ENCODE data around the gene MSANTD7.
"Not testable (repeated sequence)": the region's sequence is repeated elsewhere in the genome, so short reads cannot be mapped to it uniquely, and the experiment has no call there.

MSANTD7 gene

DNA sequence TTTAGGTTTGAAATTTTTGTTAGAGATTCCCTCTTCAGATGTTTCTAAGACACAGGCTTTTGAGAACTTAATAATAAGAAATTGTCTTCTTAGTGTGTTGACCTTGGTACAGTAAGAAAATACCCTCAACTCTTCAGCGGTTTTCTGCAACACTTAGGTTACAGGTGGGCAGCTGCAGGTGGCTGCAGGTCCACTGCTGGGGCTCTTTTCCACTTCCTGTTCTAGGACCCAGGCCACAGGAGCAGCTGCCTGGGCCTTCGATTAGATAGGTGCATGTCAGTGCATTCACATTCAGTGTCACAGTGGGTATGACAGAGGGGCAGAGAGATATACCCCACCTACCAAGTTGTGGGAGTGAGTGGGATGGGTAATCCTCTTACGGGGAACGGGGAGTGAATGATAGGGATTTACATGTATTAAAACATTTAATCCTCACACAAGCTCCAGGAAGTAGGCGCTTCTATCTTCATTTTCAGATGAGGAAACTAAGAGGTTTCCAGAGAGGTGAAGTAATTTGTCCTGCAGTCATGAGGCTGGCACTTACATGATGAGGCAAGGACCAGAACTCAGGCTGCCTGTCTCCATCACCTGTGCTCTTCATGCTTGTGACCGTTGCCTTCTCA is 20.3 kb downstream of the MSANTD7 start:
- Histone ChIP-seq H3K9me3 (ENCODE audit: control insufficient read depth, insufficient read depth, low read length) (no peaks in the 10 kb centered on the region), H3K4me1 (ENCODE audit: insufficient read depth, low read length) (no peaks in the 10 kb centered on the region), H3K9ac (ENCODE audit: low read depth, low read length) (no peak overlapping the region), H3K36me3 (ENCODE audit: insufficient read depth, low read length) (peaks cover 4% of the 10 kb centered on the region; the same call in 1 of the 2 replicates)

DNA sequence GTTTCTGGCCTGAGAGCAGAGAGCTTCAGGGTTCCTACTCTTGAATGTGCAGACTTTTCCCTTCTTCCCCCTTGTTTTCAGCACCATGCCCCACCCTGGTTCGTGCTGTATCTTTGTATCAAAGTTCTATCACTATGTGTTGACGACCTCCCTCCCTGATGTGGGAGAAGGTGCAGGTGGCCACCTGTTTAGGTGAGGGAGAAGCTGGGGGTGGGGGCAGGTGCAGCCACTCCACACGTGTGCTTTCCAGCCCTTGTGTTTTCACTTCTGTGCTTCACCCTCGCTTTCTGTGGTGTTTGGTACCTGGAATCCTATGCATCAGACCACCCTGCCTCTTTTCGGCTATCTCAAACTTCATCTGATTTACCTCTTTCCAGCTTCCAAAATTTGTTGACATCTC is 20.9 kb downstream of the MSANTD7 start:
- H3K9me3 ChIP-seq (ENCODE audit: control insufficient read depth, insufficient read depth, low read length): no peaks in the 10 kb centered on the region
- no peak overlapping the region for H3K9ac ChIP-seq (ENCODE audit: low read depth, low read length)
- no peaks in the 10 kb centered on the region for H3K4me1 ChIP-seq (ENCODE audit: insufficient read depth, low read length)
- H3K36me3 ChIP-seq (ENCODE audit: insufficient read depth, low read length): peaks cover 4% of the 10 kb centered on the region; the same call in 1 of the 2 replicates

DNA sequence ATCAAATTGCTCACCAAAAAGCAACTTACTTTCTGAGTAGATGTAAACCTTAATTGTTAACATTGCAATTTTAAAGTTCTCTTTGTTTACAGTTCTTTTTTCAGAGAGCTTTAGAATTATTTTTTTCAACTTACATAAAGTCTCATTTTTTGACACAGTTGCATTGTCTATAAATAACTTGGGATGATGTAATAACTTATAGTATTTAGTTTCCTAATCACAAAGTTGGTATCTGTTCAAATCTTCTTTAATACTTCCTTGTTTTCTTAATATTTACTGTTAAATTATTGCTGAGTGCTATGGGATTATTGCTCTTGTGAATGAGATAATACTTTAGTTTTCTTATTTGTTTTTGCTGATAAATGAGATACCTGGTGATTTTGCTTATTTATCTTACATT is 21.7 kb downstream of the MSANTD7 start:
- no peak overlapping the region for H3K9ac ChIP-seq (ENCODE audit: low read depth, low read length)
- H3K36me3 ChIP-seq (ENCODE audit: insufficient read depth, low read length): peaks cover 4% of the 10 kb centered on the region; the same call in 1 of the 2 replicates
- H3K9me3 ChIP-seq (ENCODE audit: control insufficient read depth, insufficient read depth, low read length): no peaks in the 10 kb centered on the region
- H3K4me1 ChIP-seq (ENCODE audit: insufficient read depth, low read length): no peaks in the 10 kb centered on the region

- H3K9me3 ChIP-seq (ENCODE audit: control insufficient read depth, insufficient read depth, low read length): no peaks in the 10 kb centered on the region
- H3K4me1 ChIP-seq (ENCODE audit: insufficient read depth, low read length): no peaks in the 10 kb centered on the region
- H3K36me3 ChIP-seq (ENCODE audit: insufficient read depth, low read length): peaks cover 4% of the 10 kb centered on the region; the same call in 1 of the 2 replicates
- H3K9ac ChIP-seq (ENCODE audit: low read depth, low read length): no peak overlapping the region
Observed at GRCh38 chr10:14860791-14861190, 22.7 kb downstream of the MSANTD7 start.

GRCh38 chr10:14864466-14864865 is 26.4 kb downstream of the MSANTD7 start:
- H3K9me3 ChIP-seq (ENCODE audit: control insufficient read depth, insufficient read depth, low read length); H3K36me3 ChIP-seq (ENCODE audit: insufficient read depth, low read length); H3K4me1 ChIP-seq (ENCODE audit: insufficient read depth, low read length); H3K9ac ChIP-seq (ENCODE audit: low read depth, low read length): not testable (repeated sequence)

DNA sequence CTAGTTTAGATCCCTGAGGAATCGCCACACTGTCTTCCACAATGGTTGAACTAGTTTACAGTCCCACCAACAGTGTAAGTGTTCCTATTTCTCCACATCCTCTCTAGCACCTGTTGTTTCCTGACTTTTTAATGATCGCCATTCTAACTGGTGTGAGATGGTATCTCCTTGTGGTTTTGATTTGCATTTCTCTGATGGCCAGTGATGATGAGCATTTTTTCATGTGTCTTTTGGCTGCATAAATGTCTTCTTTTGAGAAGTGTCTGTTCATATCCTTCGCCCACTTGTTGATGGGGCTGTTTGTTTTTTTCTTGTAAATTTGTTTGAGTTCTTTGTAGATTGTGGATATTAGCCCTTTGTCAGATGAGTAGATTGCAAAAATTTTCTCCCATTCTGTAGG is 26.8 kb downstream of the MSANTD7 start:
- H3K4me1 ChIP-seq (ENCODE audit: insufficient read depth, low read length); H3K9ac ChIP-seq (ENCODE audit: low read depth, low read length); H3K36me3 ChIP-seq (ENCODE audit: insufficient read depth, low read length); H3K9me3 ChIP-seq (ENCODE audit: control insufficient read depth, insufficient read depth, low read length): not testable (repeated sequence)

DNA sequence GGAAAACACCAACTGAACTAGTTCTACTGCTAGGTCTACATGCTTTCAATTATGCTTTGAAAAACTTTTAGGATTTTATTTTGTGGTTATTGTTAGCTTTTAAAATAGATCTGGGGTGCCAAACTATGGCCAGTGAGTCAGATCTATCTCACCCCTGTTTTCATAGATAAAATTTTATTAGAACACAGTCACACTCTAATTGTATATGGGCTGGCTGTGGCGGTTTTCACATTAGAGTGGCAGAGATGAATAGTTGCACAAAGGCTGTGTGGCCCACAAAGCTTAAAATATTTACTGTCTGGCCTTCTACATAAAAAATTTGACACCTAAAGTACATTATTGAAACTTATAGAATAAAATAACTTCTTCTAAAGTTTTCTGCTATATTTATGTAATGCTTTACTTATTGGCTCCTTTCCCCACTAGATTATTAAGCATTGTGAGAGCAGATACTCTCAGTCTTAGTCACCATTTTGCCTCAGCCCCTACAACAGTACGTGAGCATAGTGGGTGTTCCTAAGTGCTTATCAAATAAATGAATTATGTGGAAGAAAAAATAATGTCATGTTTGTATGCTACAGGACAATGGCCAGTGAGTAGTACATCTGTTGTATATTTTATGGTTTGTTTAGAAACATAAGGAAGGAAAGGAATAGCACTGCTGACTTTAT is 35.1 kb downstream of the MSANTD7 start:
- no peaks in the 10 kb centered on the region for H3K36me3 ChIP-seq (ENCODE audit: insufficient read depth, low read length)
- H3K9me3 ChIP-seq (ENCODE audit: control insufficient read depth, insufficient read depth, low read length): no peaks in the 10 kb centered on the region
- no peak overlapping the region for H3K9ac ChIP-seq (ENCODE audit: low read depth, low read length)
- peaks cover 14% of the 10 kb centered on the region for H3K4me1 ChIP-seq (ENCODE audit: insufficient read depth, low read length)

DNA sequence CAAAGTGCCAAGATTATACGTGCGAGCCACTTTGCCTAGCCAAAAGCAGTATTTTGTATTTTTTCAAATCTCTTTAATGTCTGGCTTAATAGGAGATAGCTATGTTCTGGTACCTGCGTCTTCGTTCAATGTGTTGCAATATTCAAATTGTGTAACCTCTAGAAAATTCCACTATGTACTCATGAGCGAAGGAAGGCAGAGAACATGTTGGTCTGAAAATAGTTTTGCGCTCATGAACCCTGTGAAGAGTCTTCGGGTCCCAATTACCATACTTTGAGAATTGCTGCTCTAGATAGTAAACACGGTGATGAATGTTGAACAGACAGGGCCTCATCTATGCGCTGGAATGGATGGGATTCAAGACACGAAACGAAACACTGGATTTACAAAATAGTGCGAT is 37.8 kb downstream of the MSANTD7 start:
- peaks cover 18% of the 10 kb centered on the region for H3K4me1 ChIP-seq (ENCODE audit: insufficient read depth, low read length)
- H3K36me3 ChIP-seq (ENCODE audit: insufficient read depth, low read length): no peaks in the 10 kb centered on the region
- no peak overlapping the region for H3K9ac ChIP-seq (ENCODE audit: low read depth, low read length)
- H3K9me3 ChIP-seq (ENCODE audit: control insufficient read depth, insufficient read depth, low read length): no peaks in the 10 kb centered on the region

DNA sequence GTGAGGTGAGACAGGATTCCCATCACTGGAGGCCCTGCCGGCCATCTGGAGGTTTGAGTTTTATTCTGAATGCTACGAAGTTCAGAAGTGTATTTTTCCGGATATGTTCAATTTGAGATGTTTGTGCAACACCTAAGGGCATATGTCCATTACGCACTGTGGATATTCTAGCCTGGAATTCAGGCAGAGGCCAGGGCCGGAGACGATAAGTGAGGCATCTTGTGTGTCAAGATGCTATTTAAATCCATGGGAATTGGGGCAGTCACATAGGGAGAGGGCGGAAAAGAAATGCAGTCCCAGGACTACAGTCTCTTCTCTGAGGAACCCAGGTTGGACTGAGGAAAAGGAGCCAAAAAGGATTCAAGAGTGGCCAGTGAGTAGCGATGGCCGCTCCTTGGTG is 38.7 kb downstream of the MSANTD7 start:
- Histone ChIP-seq H3K36me3 (ENCODE audit: insufficient read depth, low read length) (no peaks in the 10 kb centered on the region), H3K9ac (ENCODE audit: low read depth, low read length) (0 out of 2 replicates have a peak overlapping the region, but pooled peaks have one; percentile 100), H3K4me1 (ENCODE audit: insufficient read depth, low read length) (peaks cover 18% of the 10 kb centered on the region), H3K9me3 (ENCODE audit: control insufficient read depth, insufficient read depth, low read length) (no peaks in the 10 kb centered on the region)

DNA sequence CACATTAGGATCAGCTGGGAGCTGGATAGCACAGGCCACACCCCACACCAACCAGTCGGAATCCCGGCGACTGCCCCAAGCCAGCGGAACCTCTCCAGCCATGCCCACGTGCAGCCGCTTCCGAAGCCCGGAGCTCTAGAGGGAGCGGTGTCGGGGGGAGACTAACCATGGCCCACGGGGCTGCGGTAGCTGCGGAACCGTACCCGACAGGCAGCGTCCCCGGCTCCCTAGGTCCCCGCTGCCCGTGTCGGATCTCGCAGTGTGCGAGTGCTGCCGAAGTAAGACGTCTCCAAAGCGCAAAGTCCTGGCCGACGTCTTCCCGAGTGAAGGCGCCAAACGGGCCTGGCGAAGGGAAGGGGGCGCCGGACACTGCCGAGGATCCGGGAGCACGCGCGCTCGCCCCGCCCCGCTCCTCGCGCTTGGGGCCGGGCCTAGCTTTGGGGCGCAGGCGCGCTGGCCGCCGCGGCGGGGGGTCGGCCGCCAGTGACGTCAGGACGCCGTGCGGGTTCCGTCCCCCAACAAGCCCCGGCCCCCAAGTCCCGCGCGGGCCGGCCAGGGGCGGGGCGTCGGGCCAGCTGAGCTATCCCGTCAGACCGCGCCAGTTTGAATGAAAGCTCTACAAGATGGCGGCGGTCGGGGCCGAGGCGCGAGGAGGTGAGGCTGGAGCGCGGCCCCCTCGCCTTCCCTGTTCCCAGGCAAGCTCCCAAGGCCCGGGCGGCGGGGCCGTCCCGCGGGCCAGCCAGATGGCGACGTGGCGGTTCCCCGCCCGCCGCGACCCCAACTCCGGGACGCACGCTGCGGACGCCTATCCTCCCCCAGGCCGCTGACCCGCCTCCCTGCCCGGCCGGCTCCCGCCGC is 40.4 kb downstream of the MSANTD7 start, which contains the start of gene SUV39H2:
SUV39H2 (plus strand) TSS at position 601 of the 858 bp plus-strand sequence; CDS start at position 624, 23 bp downstream.
- Histone ChIP-seq H3K36me3 (ENCODE audit: insufficient read depth, low read length) (0 out of 2 replicates have a peak, but pooled peaks cover 2% of the 10 kb centered on the region), H3K4me1 (ENCODE audit: insufficient read depth, low read length) (peaks cover 18% of the 10 kb centered on the region), H3K9me3 (ENCODE audit: control insufficient read depth, insufficient read depth, low read length) (no peaks in the 10 kb centered on the region), H3K9ac (ENCODE audit: low read depth, low read length) (peak within 1 kb of the TSS; percentile 100)

DNA sequence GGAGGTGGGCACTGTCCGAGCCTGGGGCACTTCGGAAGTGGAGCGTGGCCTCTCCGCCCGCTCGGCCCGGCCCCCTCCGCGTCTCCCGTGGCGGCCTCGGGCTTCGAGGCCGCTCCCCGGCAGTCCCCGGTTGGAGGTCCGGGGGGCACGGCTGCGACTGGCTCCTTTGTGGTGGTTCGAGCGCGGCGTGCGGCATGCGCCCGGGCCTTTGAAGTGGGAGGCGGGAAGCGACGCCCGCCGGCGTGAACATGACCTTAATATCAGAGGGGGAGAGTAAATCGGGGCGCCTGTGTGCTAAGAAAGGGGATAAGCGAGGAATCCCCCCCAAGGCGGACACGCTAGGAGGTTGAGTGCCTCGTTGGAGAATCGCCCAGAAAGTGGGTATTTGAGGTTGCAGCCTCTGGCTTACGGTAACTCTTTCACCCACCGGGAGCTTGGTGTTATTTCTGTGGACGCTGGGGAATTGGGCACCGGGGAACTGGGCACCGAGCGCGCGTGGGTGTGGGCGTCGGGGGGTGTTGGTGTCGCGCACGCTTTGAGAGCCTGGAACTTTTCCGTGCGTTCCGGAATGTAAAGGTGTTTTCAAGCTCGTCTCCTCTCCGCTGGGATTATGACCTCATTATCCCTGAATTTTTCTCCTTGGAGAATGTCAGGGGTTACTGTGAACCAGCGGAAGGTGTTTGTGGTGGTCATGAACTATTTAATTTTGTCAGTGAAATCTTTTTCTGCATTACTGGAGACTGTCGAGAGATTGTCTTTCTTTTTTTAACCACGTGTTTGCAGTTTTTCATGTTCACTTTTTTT is 41.2 kb downstream of the MSANTD7 start:
- peak overlapping the region; percentile 100 for H3K9ac ChIP-seq (ENCODE audit: low read depth, low read length)
- H3K36me3 ChIP-seq (ENCODE audit: insufficient read depth, low read length): 0 out of 2 replicates have a peak, but pooled peaks cover 2% of the 10 kb centered on the region
- H3K4me1 ChIP-seq (ENCODE audit: insufficient read depth, low read length): peaks cover 18% of the 10 kb centered on the region
- no peaks in the 10 kb centered on the region for H3K9me3 ChIP-seq (ENCODE audit: control insufficient read depth, insufficient read depth, low read length)

- H3K36me3 ChIP-seq (ENCODE audit: insufficient read depth, low read length): 0 out of 2 replicates have a peak, but pooled peaks cover 2% of the 10 kb centered on the region
- peak overlapping the region; percentile 100; the same call in 1 of the 2 replicates for H3K9ac ChIP-seq (ENCODE audit: low read depth, low read length)
- H3K4me1 ChIP-seq (ENCODE audit: insufficient read depth, low read length): peaks cover 18% of the 10 kb centered on the region
- H3K9me3 ChIP-seq (ENCODE audit: control insufficient read depth, insufficient read depth, low read length): no peaks in the 10 kb centered on the region
Observed at GRCh38 chr10:14879928-14880193, 41.8 kb downstream of the MSANTD7 start.

- 0 out of 2 replicates have a peak, but pooled peaks cover 2% of the 10 kb centered on the region for H3K36me3 ChIP-seq (ENCODE audit: insufficient read depth, low read length)
Observed at GRCh38 chr10:14880229-14880628, 42.1 kb downstream of the MSANTD7 start.

DNA sequence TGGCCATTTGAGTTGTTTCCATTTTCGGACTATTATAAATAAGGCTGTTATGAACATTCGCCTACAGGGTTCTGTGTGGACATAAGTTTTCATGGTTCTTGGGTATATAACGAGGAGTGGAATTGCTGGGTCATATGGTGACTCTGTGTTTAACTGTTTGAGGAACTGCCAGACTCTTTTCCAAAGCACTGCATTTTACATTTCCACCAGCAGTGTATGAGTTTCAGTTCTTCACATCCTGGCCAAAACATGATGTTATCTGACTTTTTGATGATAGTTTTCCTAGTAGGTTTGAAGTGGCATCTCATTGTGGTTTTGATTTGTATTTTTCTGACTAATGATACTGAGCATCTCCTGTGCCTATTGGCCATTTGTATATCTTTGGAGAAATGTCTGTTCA is 46.0 kb downstream of the MSANTD7 start:
- no peaks in the 10 kb centered on the region for H3K9me3 ChIP-seq (ENCODE audit: control insufficient read depth, insufficient read depth, low read length)
- peaks cover 4% of the 10 kb centered on the region; the same call in 1 of the 2 replicates for H3K4me1 ChIP-seq (ENCODE audit: insufficient read depth, low read length)
- no peak overlapping the region for H3K9ac ChIP-seq (ENCODE audit: low read depth, low read length)
- H3K36me3 ChIP-seq (ENCODE audit: insufficient read depth, low read length): peaks cover 5% of the 10 kb centered on the region; the same call in 1 of the 2 replicates

More at GRCh38 chr10:14880229-14880628, 42.1 kb downstream of the MSANTD7 start:
- H3K4me1 ChIP-seq (ENCODE audit: insufficient read depth, low read length): peaks cover 18% of the 10 kb centered on the region
- peak overlapping the region; percentile 100; the same call in 1 of the 2 replicates for H3K9ac ChIP-seq (ENCODE audit: low read depth, low read length)
- H3K9me3 ChIP-seq (ENCODE audit: control insufficient read depth, insufficient read depth, low read length): no peaks in the 10 kb centered on the region
